ENCODE results near the gene OTOR. TPM values are rescaled to one million over a fixed set of nuclear protein-coding genes. Genes with fewer than 3 reads are reported as not detected.

The OTOR gene
- total and polyA plus RNA-seq, 2 donors (not counting 1 experiment from before 2014, with no cell fraction given), result not detected

DNA sequence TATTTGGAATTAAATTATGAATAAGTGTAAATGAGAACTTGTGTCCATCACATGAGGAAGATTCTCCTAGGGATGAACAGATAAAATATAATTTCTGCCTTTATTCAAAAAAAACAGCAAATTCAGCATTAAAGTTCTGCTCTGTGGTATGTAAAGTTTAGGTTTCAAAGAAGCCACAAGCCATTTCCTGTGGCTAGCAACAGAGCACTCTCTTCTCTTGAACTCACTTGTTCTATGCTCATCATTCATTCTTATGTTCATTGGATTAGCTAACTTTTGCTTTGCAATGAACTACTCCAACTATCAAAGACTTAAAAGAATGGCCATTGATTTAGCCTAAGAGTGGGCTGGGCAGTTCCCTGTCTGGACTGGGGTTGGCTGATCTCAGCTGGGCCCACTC, 39.1 kb upstream of the OTOR start:
- H3K79me2 ChIP-seq (ENCODE audit: control insufficient read depth, insufficient read depth, low read length), result no peaks in the 10 kb centered on the region
- no peaks in the 10 kb centered on the region for H3K36me3 ChIP-seq (ENCODE audit: control insufficient read depth, insufficient read depth, low read length)
- H4K20me1 ChIP-seq (ENCODE audit: control insufficient read depth, extremely low read depth, insufficient read depth, low read length), result no peaks in the 10 kb centered on the region
- H3K9ac ChIP-seq (ENCODE audit: insufficient read depth, low read length), result no peak overlapping the region
- DNase-seq (ENCODE audit: low read depth in 2 of 2), result no peak
- H3K4me2 ChIP-seq (ENCODE audit: extremely low read depth, insufficient read depth, low read length), result no peak overlapping the region
- no peak overlapping the region for H3K27ac ChIP-seq (ENCODE audit: insufficient read depth, low read length)
- no peak for TF ChIP-seq EZH2 (IDR thresholded peaks at IDR 0.05; ENCODE audit: low read length, missing control alignments)
- TF ChIP-seq, protein P1, sequence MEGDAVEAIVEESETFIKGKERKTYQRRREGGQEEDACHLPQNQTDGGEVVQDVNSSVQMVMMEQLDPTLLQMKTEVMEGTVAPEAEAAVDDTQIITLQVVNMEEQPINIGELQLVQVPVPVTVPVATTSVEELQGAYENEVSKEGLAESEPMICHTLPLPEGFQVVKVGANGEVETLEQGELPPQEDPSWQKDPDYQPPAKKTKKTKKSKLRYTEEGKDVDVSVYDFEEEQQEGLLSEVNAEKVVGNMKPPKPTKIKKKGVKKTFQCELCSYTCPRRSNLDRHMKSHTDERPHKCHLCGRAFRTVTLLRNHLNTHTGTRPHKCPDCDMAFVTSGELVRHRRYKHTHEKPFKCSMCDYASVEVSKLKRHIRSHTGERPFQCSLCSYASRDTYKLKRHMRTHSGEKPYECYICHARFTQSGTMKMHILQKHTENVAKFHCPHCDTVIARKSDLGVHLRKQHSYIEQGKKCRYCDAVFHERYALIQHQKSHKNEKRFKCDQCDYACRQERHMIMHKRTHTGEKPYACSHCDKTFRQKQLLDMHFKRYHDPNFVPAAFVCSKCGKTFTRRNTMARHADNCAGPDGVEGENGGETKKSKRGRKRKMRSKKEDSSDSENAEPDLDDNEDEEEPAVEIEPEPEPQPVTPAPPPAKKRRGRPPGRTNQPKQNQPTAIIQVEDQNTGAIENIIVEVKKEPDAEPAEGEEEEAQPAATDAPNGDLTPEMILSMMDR (conservative IDR thresholded peaks at IDR 0.05 in 1 of 2, IDR thresholded peaks at IDR 0.05 in 1 of 2; ENCODE audit: low read depth in 1 of 2, low read length in 2 of 2), result no peak
- no peaks in the 10 kb centered on the region for H3K9me3 ChIP-seq (ENCODE audit: control insufficient read depth, insufficient read depth, low read depth, low read length)
- no peak overlapping the region for H3K4me3 ChIP-seq (replicated peaks in 1 of 4; ENCODE audit: control extremely low read depth in 1 of 4, insufficient read depth in 1 of 4, low read depth in 3 of 4, low read length in 4 of 4)
- H2AFZ ChIP-seq (ENCODE audit: low read length), result no peak overlapping the region
- peaks cover 2% of the 10 kb centered on the region for H3K27me3 ChIP-seq (ENCODE audit: control insufficient read depth, insufficient read depth, low read length)
- no peaks in the 10 kb centered on the region for H3K4me1 ChIP-seq (ENCODE audit: control insufficient read depth, extremely low read depth, insufficient read depth, low read length)

DNA sequence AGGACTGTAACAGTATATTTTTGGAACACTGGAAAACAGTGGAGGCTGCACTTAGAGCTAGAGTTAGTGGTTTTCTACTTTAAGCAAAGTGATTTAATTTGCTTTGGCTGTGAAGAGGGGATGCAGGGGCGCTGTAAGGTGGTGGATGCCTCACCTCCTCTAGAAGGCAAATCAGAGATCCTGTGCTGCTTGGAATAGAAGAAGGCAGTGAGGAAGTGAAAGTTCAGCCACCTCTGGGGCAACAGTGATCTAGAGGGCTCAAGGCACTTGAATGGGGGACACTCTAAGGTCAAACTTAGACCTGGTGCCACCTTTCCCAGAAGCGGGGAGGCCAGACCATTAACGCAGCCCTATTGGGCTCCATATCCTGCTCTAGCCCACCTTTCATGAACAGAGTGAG, 37.4 kb upstream of the OTOR start:
- Histone ChIP-seq H4K20me1 (ENCODE audit: control insufficient read depth, extremely low read depth, insufficient read depth, low read length) (no peaks in the 10 kb centered on the region), H3K4me1 (ENCODE audit: control insufficient read depth, extremely low read depth, insufficient read depth, low read length) (no peaks in the 10 kb centered on the region)

DNA sequence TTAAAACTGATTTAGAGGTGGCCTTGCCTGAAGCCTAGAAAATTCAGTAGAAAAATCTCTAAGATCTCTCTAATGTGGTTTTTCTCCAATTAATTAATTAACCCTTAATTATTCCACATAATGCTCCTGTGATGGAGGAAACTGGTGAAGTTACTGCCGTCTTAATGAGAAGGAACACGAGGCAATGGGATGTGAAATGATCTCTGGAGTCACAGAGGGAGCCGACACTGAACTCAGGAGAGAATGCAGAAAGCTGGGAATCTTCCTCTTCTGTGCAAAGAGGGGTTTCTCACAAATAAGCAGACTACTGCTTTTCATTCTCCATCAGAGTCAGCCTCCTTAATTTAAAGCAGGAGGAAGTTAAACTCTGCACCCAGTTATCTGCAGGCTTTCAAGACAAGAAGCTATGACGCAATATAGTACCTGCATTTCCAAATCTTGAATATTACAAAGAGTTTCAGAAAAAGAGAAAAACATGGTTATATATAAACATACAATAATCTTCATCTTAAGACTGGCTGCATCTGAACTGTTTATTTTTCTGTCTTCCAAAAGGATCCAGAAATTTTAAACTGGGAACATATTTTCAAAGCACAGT, 36.4 kb upstream of the OTOR start:
- no peaks in the 10 kb centered on the region for H3K9me3 ChIP-seq (ENCODE audit: control insufficient read depth, insufficient read depth, low read depth, low read length)
- H3K4me3 ChIP-seq (replicated peaks in 1 of 4; ENCODE audit: control extremely low read depth in 1 of 4, insufficient read depth in 1 of 4, low read depth in 3 of 4, low read length in 4 of 4), result no peak overlapping the region
- TF ChIP-seq EZH2 (IDR thresholded peaks at IDR 0.05; ENCODE audit: low read length, missing control alignments), result no peak
- TF ChIP-seq, protein P1 (conservative IDR thresholded peaks at IDR 0.05 in 1 of 2, IDR thresholded peaks at IDR 0.05 in 1 of 2; ENCODE audit: low read depth in 1 of 2, low read length in 2 of 2), result no peak

More for the DNA sequence above, 37.4 kb upstream of the OTOR start:
- Histone ChIP-seq H3K27ac (ENCODE audit: insufficient read depth, low read length) (no peak overlapping the region), H3K27me3 (ENCODE audit: control insufficient read depth, insufficient read depth, low read length) (peaks cover 5% of the 10 kb centered on the region), H3K36me3 (ENCODE audit: control insufficient read depth, insufficient read depth, low read length) (no peaks in the 10 kb centered on the region), H3K9ac (ENCODE audit: insufficient read depth, low read length) (no peak overlapping the region), H3K4me3 (replicated peaks in 1 of 4; ENCODE audit: control extremely low read depth in 1 of 4, insufficient read depth in 1 of 4, low read depth in 3 of 4, low read length in 4 of 4) (no peak overlapping the region), H3K9me3 (ENCODE audit: control insufficient read depth, insufficient read depth, low read depth, low read length) (no peaks in the 10 kb centered on the region), H2AFZ (ENCODE audit: low read length) (no peak overlapping the region), H3K4me2 (ENCODE audit: extremely low read depth, insufficient read depth, low read length) (no peak overlapping the region), H3K79me2 (ENCODE audit: control insufficient read depth, insufficient read depth, low read length) (no peaks in the 10 kb centered on the region)
- no peak for TF ChIP-seq EZH2 (IDR thresholded peaks at IDR 0.05; ENCODE audit: low read length, missing control alignments)
- TF ChIP-seq, protein P1 (conservative IDR thresholded peaks at IDR 0.05 in 1 of 2, IDR thresholded peaks at IDR 0.05 in 1 of 2; ENCODE audit: low read depth in 1 of 2, low read length in 2 of 2), result no peak
- no peak for DNase-seq (ENCODE audit: low read depth in 2 of 2)

More for the DNA sequence above, 36.4 kb upstream of the OTOR start:
- no peak overlapping the region for H3K4me2 ChIP-seq (ENCODE audit: extremely low read depth, insufficient read depth, low read length)
- no peak for DNase-seq (ENCODE audit: low read depth in 2 of 2)
- no peak overlapping the region for H3K9ac ChIP-seq (ENCODE audit: insufficient read depth, low read length)
- H2AFZ ChIP-seq (ENCODE audit: low read length), result no peak overlapping the region
- no peaks in the 10 kb centered on the region for H3K36me3 ChIP-seq (ENCODE audit: control insufficient read depth, insufficient read depth, low read length)
- no peak overlapping the region for H3K27ac ChIP-seq (ENCODE audit: insufficient read depth, low read length)
- no peaks in the 10 kb centered on the region for H3K79me2 ChIP-seq (ENCODE audit: control insufficient read depth, insufficient read depth, low read length)
- no peaks in the 10 kb centered on the region for H3K4me1 ChIP-seq (ENCODE audit: control insufficient read depth, extremely low read depth, insufficient read depth, low read length)
- no peaks in the 10 kb centered on the region for H4K20me1 ChIP-seq (ENCODE audit: control insufficient read depth, extremely low read depth, insufficient read depth, low read length)
- H3K27me3 ChIP-seq (ENCODE audit: control insufficient read depth, insufficient read depth, low read length), result peaks cover 5% of the 10 kb centered on the region
